Adrenal gland (tissue), 12 donors: ENCODE data around the gene ABLIM1. TPM values are rescaled to one million over a fixed set of nuclear protein-coding genes. Genes with fewer than 3 reads are reported as not detected.

ENCODE experiments used
- DNase-seq, 7 donors: peaks; one replicate each; pipeline ENCODE4 v3.0.0-alpha.2; 2019 to 2020
- H3K27ac ChIP-seq, 5 donors: fragments of 200-600 bp; sonication (generic) in 4 of 5; 1 replicate in 3 of 5; 2 replicates in 2 of 5; pipeline versions ENCODE4 v1.5.1 to v1.8.0; 2016 to 2020; ENCODE audit warnings: mild to moderate bottlenecking in 1 of 5
- H3K27me3 ChIP-seq: fragments of 200-600 bp; 2 replicates; pipeline ENCODE4 v1.8.0; 2021
- H3K36me3 ChIP-seq, 2 donors: fragments of 200-600 bp; replicated peaks in 1 of 2; 1 replicate in 1 of 2; 2 replicates in 1 of 2; pipeline versions ENCODE4 v1.5.1 to v1.8.0; 2018 to 2022
- H3K4me1 ChIP-seq, 2 donors: fragments of 200-600 bp; replicated peaks in 1 of 2; 1 replicate in 1 of 2; 2 replicates in 1 of 2; pipeline versions ENCODE4 v1.5.1 to v1.8.0; 2018 to 2021
- H3K4me3 ChIP-seq, 4 donors: fragments of 200-600 bp; sonication (generic) in 3 of 4; one replicate each; pipeline ENCODE4 v1.5.1; 2016 to 2018
- H3K9me3 ChIP-seq, 3 donors: fragments of 200-600 bp; sonication (generic) in 1 of 3; replicated peaks in 1 of 3; 1 replicate in 2 of 3; 2 replicates in 1 of 3; pipeline versions ENCODE4 v1.5.1 to v1.8.0; 2016 to 2021
- POLR2A ChIP-seq, 2 donors: fragments of 450-650 bp; IDR thresholded peaks; one replicate each; pipeline ENCODE4 v1.6.1; 2017; ENCODE audit warnings: antibody characterized with exemption in 2 of 2, mild to moderate bottlenecking in 2 of 2, moderate library complexity in 1 of 2
- WGBS, 4 donors: extraction: QIAGEN DNeasy Blood & Tissue Kit in 2 of 4; methylation state at CpG; one replicate each; pipeline versions ENCODE4 v1.1.5 to v1.1.7; 2013 to 2017; 5-methylcytosine and 5-hydroxymethylcytosine counted together
- intact Hi-C, 2 donors: fragments of 100-400 bp; cut with DNase I; formaldehyde crosslinking; loops; one replicate each; pipeline versions ENCODE4 v1.14.1 to v1.15.0; 2022 to 2023
- polyA plus RNA-seq, 3 donors: library from polyadenylated mRNA; stranded (reverse); fragments of 200-250 nt in 2 of 3; fragments of 350-450 nt in 1 of 3; fragmentation: Illumina TruSeq in 1 of 3; extraction: RNeasy Lipid Tissue Mini Kit (QIAGEN cat#74804) in 1 of 3; gene quantifications; one replicate each; pipeline ENCODE4 v1.2.3, GENCODE V29; 2013 to 2014
- total RNA-seq, 9 donors: library from RNA; depleted of rRNA in 4 of 9; stranded (reverse); fragments of >200 nt in 4 of 9; fragments of 120-200 nt in 1 of 9; fragmentation: NEBNext Ultra II Directional in 1 of 9; extraction: Animal tissue kit (Norgen Biotek cat#: 25700) in 1 of 9; gene quantifications; one replicate each; pipeline versions ENCODE4 v1.1.0 to v1.2.4, GENCODE V29; 2013 to 2023
- TF ChIP-seq, protein P1 (sequence below), 6 experiments: fragments of 450-650 bp in 4 of 6; fragments of 200-600 bp in 2 of 6; sonication (generic) in 1 of 6; IDR thresholded peaks; 1 replicate in 5 of 6; 2 replicates in 1 of 6; pipeline versions ENCODE4 v1.5.1 to v1.8.0; 2016 to 2021; ENCODE audit warnings: antibody characterized with exemption in 6 of 6, mild to moderate bottlenecking in 2 of 6, moderate library complexity in 1 of 6
- donor health status: healthy with polysubstance abuse.
- donor health status: Bipolar disorder and iron deficiency.
- donor health status: DM: yes; HTN: yes; CAD: no.
- donor health status: DM: no; HTN: no; CAD: no.
- donor health status: DM: no; HTN: no; CAD: no.
- donor health status: DM: yes; HTN: yes; CAD: no.

ABLIM1 gene
- total and polyA plus RNA-seq, 12 donors = 7.9 to 430 (median 185) TPM

DNA sequence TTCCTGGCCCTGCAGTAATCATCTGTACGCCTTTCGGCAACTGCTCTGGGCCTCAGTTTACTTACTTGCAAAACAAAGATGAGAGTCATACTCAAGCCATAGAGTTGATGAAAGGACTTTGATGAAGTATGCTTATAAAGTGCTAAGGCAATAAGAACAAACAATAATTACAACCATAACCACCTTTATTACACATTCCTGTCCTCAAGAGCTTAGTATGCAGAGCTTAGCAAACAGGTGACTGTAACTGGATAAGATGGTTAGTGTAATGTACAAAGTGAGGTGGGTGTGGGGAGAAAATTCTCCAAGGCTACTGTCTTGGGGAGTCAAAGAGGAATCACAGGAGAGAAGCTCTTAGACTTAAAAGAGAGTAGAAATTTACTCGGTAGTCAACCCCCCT is 136.8 kb downstream of the ABLIM1 start:
- no peaks in the 10 kb centered on the region for H3K36me3 ChIP-seq
- TF ChIP-seq POLR2A (IDR thresholded peaks at IDR 0.05) = no peak
- TF ChIP-seq, protein P1, sequence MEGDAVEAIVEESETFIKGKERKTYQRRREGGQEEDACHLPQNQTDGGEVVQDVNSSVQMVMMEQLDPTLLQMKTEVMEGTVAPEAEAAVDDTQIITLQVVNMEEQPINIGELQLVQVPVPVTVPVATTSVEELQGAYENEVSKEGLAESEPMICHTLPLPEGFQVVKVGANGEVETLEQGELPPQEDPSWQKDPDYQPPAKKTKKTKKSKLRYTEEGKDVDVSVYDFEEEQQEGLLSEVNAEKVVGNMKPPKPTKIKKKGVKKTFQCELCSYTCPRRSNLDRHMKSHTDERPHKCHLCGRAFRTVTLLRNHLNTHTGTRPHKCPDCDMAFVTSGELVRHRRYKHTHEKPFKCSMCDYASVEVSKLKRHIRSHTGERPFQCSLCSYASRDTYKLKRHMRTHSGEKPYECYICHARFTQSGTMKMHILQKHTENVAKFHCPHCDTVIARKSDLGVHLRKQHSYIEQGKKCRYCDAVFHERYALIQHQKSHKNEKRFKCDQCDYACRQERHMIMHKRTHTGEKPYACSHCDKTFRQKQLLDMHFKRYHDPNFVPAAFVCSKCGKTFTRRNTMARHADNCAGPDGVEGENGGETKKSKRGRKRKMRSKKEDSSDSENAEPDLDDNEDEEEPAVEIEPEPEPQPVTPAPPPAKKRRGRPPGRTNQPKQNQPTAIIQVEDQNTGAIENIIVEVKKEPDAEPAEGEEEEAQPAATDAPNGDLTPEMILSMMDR (IDR thresholded peaks at IDR 0.05) = no peak
- H3K27me3 ChIP-seq = no peaks in the 10 kb centered on the region
- H3K4me3 ChIP-seq = no peak overlapping the region
- intact Hi-C loops = no loop called here
- H3K9me3 ChIP-seq = no peaks in the 10 kb centered on the region
- H3K4me1 ChIP-seq = peaks cover 0 to 45% of the 10 kb centered on the region in 2 donors
- WGBS, 4 donors = 89 to 99% (median 95%) methylated on average over 3 of the region's 3 CpGs
- H3K27ac ChIP-seq = peak overlapping the region in 1 of 5 donors; percentile 58
- DNase-seq = no peak

DNA sequence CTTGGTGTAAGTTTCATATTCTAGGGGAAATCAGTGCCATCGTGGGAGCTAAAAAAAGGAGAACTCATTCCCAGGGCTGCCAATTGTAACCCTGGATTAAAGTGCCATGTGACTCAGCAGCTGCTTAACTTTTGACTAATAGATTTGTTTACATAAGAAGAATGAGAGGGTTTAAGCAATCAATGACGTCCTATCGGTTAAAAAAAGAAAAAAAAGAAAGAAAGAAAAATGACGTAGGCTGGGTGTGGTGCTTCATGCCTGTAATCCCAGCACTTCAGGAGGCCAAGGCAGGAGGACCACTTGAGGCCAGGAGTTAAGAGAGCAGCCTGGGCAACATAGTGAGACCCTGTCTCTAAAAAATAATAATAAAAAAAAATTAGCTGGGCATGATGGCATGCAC is 137.6 kb downstream of the ABLIM1 start:
- peak in 4 of 7 donors; percentile 51 to 65 (median 53) for DNase-seq
- WGBS, 4 donors = 20 to 60% (median 24%) methylated on average over 4 of the region's 4 CpGs
- peak overlapping the region in 3 of 5 donors; percentile 41 to 70 (median 58) for H3K27ac ChIP-seq
- TF ChIP-seq, protein P1 (IDR thresholded peaks at IDR 0.05) = no peak
- no peak for TF ChIP-seq POLR2A (IDR thresholded peaks at IDR 0.05)
- H3K27me3 ChIP-seq = no peaks in the 10 kb centered on the region
- no peak overlapping the region for H3K4me3 ChIP-seq
- peaks cover 0 to 37% of the 10 kb centered on the region in 2 donors for H3K4me1 ChIP-seq
- H3K36me3 ChIP-seq = no peaks in the 10 kb centered on the region
- H3K9me3 ChIP-seq = no peaks in the 10 kb centered on the region
- intact Hi-C loops = no loop called here

DNA sequence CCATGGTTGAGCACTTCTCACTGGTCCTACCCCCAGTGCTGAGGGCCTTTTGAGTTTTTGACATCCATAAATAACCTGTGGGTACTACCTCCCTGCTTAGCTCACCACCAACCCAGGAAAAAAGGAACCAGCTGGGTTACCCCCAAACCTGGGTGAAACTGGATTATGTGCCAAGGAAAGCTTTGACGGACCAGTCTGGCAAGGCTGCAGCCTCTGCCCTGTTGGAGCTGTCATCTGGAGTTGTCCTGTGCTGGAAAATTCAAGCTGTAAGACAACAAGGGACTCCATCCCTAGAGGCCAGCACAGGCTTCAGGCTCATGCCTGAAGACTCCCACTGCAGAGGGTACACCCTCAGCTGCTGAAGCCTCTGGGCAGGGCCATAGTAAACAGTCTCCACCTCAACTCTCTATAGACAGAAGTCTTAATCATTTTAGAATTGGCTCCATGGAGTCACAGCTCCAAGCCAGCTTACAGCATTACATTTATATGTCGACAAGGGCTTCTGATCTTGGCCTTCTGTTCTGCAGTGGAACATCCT is 138.2 kb downstream of the ABLIM1 start:
- Histone ChIP-seq H3K4me3 (no peak overlapping the region), H3K27me3 (no peaks in the 10 kb centered on the region), H3K27ac (peak overlapping the region in 3 of 5 donors; percentile 41 to 70 (median 58)), H3K9me3 (no peaks in the 10 kb centered on the region), H3K36me3 (no peaks in the 10 kb centered on the region), H3K4me1 (peaks cover 0 to 32% of the 10 kb centered on the region in 2 donors)
- TF ChIP-seq POLR2A (IDR thresholded peaks at IDR 0.05) = no peak
- WGBS, 4 donors = 60 to 73% (median 67%) methylated on average over 2 of the region's 2 CpGs
- intact Hi-C loops = no loop called here
- no peak for DNase-seq

DNA sequence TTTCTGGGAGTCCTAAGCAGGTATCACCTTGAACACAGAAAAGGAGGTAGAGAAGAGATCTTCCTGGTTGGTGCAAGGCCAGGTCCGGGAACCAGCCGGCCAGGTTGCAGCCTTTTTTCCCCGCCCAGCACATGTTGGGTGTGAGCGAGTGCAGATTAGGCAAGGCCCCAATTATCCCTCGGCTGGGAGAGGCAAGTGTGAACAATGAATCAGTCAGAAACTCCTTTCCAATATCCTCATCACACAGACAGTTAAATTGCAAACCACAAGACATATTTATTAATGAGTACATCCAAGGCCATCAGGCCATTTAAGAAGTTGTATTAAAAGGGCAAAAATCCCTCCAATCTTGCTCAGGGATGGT is 138.8 kb downstream of the ABLIM1 start:
- intact Hi-C loops = no loop called here
- H3K27ac ChIP-seq = peak overlapping the region in 1 of 5 donors; percentile 58

More for the DNA sequence above, 138.8 kb downstream of the ABLIM1 start:
- DNase-seq = peak in 1 of 7 donors; percentile 16
- Histone ChIP-seq H3K27me3 (no peaks in the 10 kb centered on the region), H3K36me3 (no peaks in the 10 kb centered on the region), H3K4me1 (peaks cover 0 to 32% of the 10 kb centered on the region in 2 donors), H3K9me3 (no peaks in the 10 kb centered on the region), H3K4me3 (no peak overlapping the region)
- no peak for TF ChIP-seq POLR2A (IDR thresholded peaks at IDR 0.05)
- TF ChIP-seq, protein P1 (IDR thresholded peaks at IDR 0.05) = no peak
- 51 to 72% (median 61%) methylated on average over 5 of the region's 5 CpGs for WGBS, 4 donors
